ENCODE data around the gene SDHA.
"Not testable (repeated sequence)": the region's sequence is repeated elsewhere in the genome, so short reads cannot be mapped to it uniquely, and the experiment has no call there.

The SDHA gene

DNA sequence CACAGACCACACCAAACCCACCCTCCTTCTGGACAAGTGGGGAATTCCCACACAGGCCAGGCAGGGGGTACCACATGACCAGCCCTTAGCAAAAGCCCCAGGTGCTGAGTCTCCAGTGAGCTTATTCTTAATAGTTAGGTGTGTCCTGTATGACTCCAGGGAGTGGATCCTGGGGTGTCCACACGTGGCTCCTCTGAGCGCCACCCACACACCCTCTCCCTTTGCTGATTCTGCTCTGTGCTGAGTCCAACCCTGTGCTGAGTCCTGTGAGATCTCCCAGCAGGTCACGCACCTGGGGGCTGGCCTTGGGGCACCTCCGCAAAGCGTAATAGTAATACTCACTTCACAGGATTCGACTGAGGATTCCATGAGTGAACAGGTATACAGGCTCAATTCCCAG lies 14.1 kb upstream of the SDHA start:
- Histone ChIP-seq H3K9me3 (replicated peaks in 1 of 11) (no peaks in the 10 kb centered on the region), H4K20me1 (peaks cover 12 to 76% (median 42%) of the 10 kb centered on the region in 11 experiments; a peak in 17 of 22 replicates), H3K9ac (no peak overlapping the region), H3K4me3 (no peak overlapping the region), H3K36me3 (peaks cover 31 to 52% (median 43%) of the 10 kb centered on the region in 11 experiments), H3K27me3 (no peaks in the 10 kb centered on the region), H3K4me2 (no peak overlapping the region), H3K27ac (peak overlapping the region in 1 of 11 experiments; percentile 12; a peak in 1 of 22 replicates), H3K4me1 (peaks cover 23 to 69% (median 58%) of the 10 kb centered on the region in 10 experiments)
- no peak for TF ChIP-seq Cebpa-rat (IDR thresholded peaks at IDR 0.05)

- Histone ChIP-seq H3K9me3 (replicated peaks in 1 of 11) (no peaks in the 10 kb centered on the region), H3K4me1 (peaks cover 23 to 65% (median 57%) of the 10 kb centered on the region in 10 experiments), H3K36me3 (peaks cover 31 to 51% (median 43%) of the 10 kb centered on the region in 11 experiments), H3K4me3 (no peak overlapping the region), H3K4me2 (no peak overlapping the region), H4K20me1 (peaks cover 12 to 78% (median 41%) of the 10 kb centered on the region in 11 experiments; a peak in 17 of 22 replicates), H3K27me3 (no peaks in the 10 kb centered on the region), H3K27ac (no peak overlapping the region), H3K9ac (no peak overlapping the region)
- no peak for TF ChIP-seq Cebpa-rat (IDR thresholded peaks at IDR 0.05)
Measured at GRCh38 chr5:204462-204861, 13.7 kb upstream of the SDHA start.

GRCh38 chr5:204966-205670 lies 13.0 kb upstream of the SDHA start:
- no peak for TF ChIP-seq Cebpa-rat (IDR thresholded peaks at IDR 0.05)
- Histone ChIP-seq H3K4me1 (peaks cover 23 to 65% (median 54%) of the 10 kb centered on the region in 10 experiments), H3K27ac (no peak overlapping the region), H3K4me3 (no peak overlapping the region), H3K27me3 (no peaks in the 10 kb centered on the region), H3K36me3 (peaks cover 31 to 51% (median 43%) of the 10 kb centered on the region in 11 experiments), H4K20me1 (peaks cover 16 to 78% (median 35%) of the 10 kb centered on the region in 11 experiments; a peak in 17 of 22 replicates), H3K4me2 (no peak overlapping the region), H3K9ac (no peak overlapping the region), H3K9me3 (replicated peaks in 1 of 11) (no peaks in the 10 kb centered on the region)

DNA sequence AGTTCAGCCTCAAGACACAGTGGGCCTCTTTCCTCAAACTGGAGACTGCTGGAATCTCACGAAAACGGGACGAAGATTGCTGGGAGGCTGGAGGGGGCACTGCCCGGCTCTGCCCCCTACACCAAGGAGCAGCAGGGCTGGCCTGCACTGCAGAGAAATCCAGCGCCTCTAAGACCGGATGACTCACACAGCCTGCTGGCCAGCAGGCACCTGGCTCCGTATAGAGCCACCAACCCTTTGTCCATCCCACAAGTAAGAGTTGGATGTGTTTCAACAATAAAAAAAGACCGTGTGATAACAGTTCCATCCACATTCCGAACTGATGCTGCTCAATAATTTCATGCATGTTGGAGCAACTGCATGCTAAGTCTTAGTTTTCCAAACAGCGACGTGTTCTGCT lies 11.7 kb upstream of the SDHA start:
- Histone ChIP-seq H3K4me1 (peaks cover 22 to 55% (median 42%) of the 10 kb centered on the region in 10 experiments), H3K4me2 (peak overlapping the region in 9 of 11 experiments; percentile 60 to 82 (median 76); a peak in 16 of 22 replicates), H3K27ac (peak overlapping the region in 4 of 11 experiments; percentile 5 to 54 (median 40); a peak in 5 of 22 replicates), H3K9me3 (replicated peaks in 1 of 11) (no peaks in the 10 kb centered on the region), H4K20me1 (peaks cover 16 to 70% (median 32%) of the 10 kb centered on the region in 11 experiments; a peak in 17 of 22 replicates), H3K4me3 (no peak overlapping the region), H3K36me3 (peaks cover 31 to 51% (median 43%) of the 10 kb centered on the region in 11 experiments), H3K27me3 (no peaks in the 10 kb centered on the region), H3K9ac (0 out of 22 replicates have a peak overlapping the region, but pooled peaks of 2 of the 11 experiments have one; percentile 12 to 28)
- no peak for TF ChIP-seq Cebpa-rat (IDR thresholded peaks at IDR 0.05)

DNA sequence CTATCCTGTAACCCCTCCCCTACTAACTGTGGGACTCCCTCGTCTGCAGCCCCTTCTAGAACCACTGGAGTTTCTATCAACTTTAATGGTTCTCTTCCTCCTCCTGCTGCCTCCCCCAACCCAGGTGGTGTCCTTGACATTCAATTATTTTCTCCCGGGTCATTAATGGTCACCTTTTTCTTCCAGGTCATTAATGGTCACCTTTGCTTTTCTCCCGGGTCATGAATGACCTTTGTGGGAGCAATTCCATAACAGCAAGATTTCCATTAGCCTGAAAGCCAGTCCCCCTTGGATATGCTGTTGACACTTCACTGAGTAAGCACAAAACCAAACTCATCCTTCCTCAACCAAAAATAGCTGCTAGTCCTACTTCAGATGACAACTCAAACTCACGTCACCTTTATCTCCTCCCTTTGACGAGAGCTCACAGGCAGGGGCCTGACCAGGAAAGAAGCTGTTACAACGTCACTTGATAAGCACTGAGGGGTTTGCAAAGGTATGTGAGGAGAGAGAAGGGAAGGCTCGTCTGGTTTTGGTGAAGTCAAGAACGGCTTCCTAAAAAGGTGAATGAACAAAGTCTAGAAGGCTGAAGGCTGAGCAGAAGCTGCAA lies 11.1 kb upstream of the SDHA start:
- Histone ChIP-seq H3K27me3 (no peaks in the 10 kb centered on the region), H3K9ac (peak overlapping the region in 4 of 11 experiments; percentile 3 to 29 (median 22); a peak in 7 of 22 replicates), H3K4me1 (peaks cover 15 to 49% (median 36%) of the 10 kb centered on the region in 10 experiments), H4K20me1 (peaks cover 15 to 63% (median 29%) of the 10 kb centered on the region in 11 experiments; a peak in 16 of 22 replicates), H3K4me3 (0 out of 20 replicates have a peak overlapping the region, but pooled peaks of 1 of the 10 experiments have one; percentile 15), H3K36me3 (peaks cover 31 to 51% (median 43%) of the 10 kb centered on the region in 11 experiments), H3K27ac (peak overlapping the region in 6 of 11 experiments; percentile 5 to 54 (median 26); a peak in 8 of 22 replicates), H3K9me3 (replicated peaks in 1 of 11) (no peaks in the 10 kb centered on the region), H3K4me2 (peak overlapping the region; percentile 60 to 82 (median 74))
- TF ChIP-seq Cebpa-rat (IDR thresholded peaks at IDR 0.05): no peak

- H3K27ac ChIP-seq: peak overlapping the region in 4 of 11 experiments; percentile 9 to 54 (median 37); a peak in 5 of 22 replicates
- H3K9me3 ChIP-seq (replicated peaks in 1 of 11): no peaks in the 10 kb centered on the region
- no peak for TF ChIP-seq Cebpa-rat (IDR thresholded peaks at IDR 0.05)
- peak overlapping the region in 4 of 11 experiments; percentile 3 to 29 (median 22); a peak in 6 of 22 replicates for H3K9ac ChIP-seq
- peaks cover 31 to 50% (median 42%) of the 10 kb centered on the region in 11 experiments for H3K36me3 ChIP-seq
- H4K20me1 ChIP-seq: peaks cover 15 to 60% (median 29%) of the 10 kb centered on the region in 11 experiments; a peak in 15 of 22 replicates
- H3K4me2 ChIP-seq: peak overlapping the region; percentile 60 to 82 (median 74)
- H3K4me1 ChIP-seq: peaks cover 15 to 43% (median 31%) of the 10 kb centered on the region in 10 experiments
- H3K27me3 ChIP-seq: no peaks in the 10 kb centered on the region
- no peak overlapping the region for H3K4me3 ChIP-seq
Measured at GRCh38 chr5:207599-207998, 10.5 kb upstream of the SDHA start.

- Histone ChIP-seq H3K9me3 (replicated peaks in 1 of 11) (peaks cover 0 to 2% (median 0%) of the 10 kb centered on the region in 11 experiments; a peak in 3 of 22 replicates), H3K9ac (no peak overlapping the region), H3K4me3 (no peak overlapping the region), H3K27ac (peak overlapping the region in 2 of 11 experiments; percentile 37 to 54; a peak in 3 of 22 replicates), H3K27me3 (no peaks in the 10 kb centered on the region), H4K20me1 (peaks cover 18 to 66% (median 32%) of the 10 kb centered on the region in 11 experiments; a peak in 15 of 22 replicates), H3K36me3 (peaks cover 30 to 48% (median 36%) of the 10 kb centered on the region in 11 experiments), H3K4me1 (peaks cover 15 to 46% (median 34%) of the 10 kb centered on the region in 10 experiments), H3K4me2 (peak overlapping the region in 8 of 11 experiments; percentile 64 to 82 (median 76); a peak in 13 of 22 replicates)
- TF ChIP-seq Cebpa-rat (IDR thresholded peaks at IDR 0.05): no peak
Measured at GRCh38 chr5:208449-209114, 9.5 kb upstream of the SDHA start.

GRCh38 chr5:213803-214395 lies 4.2 kb upstream of the SDHA start:
- peak overlapping the region in 8 of 11 experiments; percentile 28 to 85 (median 74); a peak in 15 of 22 replicates for H3K27ac ChIP-seq
- no peak for TF ChIP-seq Cebpa-rat (IDR thresholded peaks at IDR 0.05)
- H3K9ac ChIP-seq: peak overlapping the region in 8 of 11 experiments; percentile 26 to 77 (median 64); a peak in 13 of 22 replicates
- peaks cover 0 to 15% (median 6%) of the 10 kb centered on the region in 11 experiments; a peak in 14 of 22 replicates for H3K36me3 ChIP-seq
- no peaks in the 10 kb centered on the region for H3K27me3 ChIP-seq
- H3K9me3 ChIP-seq (replicated peaks in 1 of 11): peaks cover 0 to 5% (median 0%) of the 10 kb centered on the region in 11 experiments; a peak in 3 of 22 replicates
- peak overlapping the region in 6 of 10 experiments; percentile 16 to 46 (median 32); a peak in 8 of 20 replicates for H3K4me3 ChIP-seq
- H4K20me1 ChIP-seq: peaks cover 12 to 47% (median 21%) of the 10 kb centered on the region in 11 experiments; a peak in 17 of 22 replicates
- H3K4me1 ChIP-seq: peaks cover 28 to 52% (median 43%) of the 10 kb centered on the region in 10 experiments
- peak overlapping the region; percentile 49 to 92 (median 85) for H3K4me2 ChIP-seq

- not testable (repeated sequence) for H3K9me3 ChIP-seq (replicated peaks in 1 of 11); H3K27me3 ChIP-seq
- Histone ChIP-seq H3K4me2 (peak overlapping the region; percentile 49 to 92 (median 85)), H3K9ac (peak overlapping the region in 6 of 11 experiments; percentile 51 to 72 (median 65); a peak in 6 of 22 replicates), H3K4me3 (peak overlapping the region in 1 of 10 experiments; percentile 31; a peak in 1 of 20 replicates), H3K27ac (peak overlapping the region in 8 of 11 experiments; percentile 28 to 85 (median 74); a peak in 13 of 22 replicates), H3K4me1 (peaks cover 32 to 44% (median 40%) of the 10 kb centered on the region in 10 experiments), H4K20me1 (peaks cover 21 to 51% (median 31%) of the 10 kb centered on the region in 11 experiments; a peak in 20 of 22 replicates), H3K36me3 (peaks cover 0 to 15% (median 6%) of the 10 kb centered on the region in 11 experiments; a peak in 13 of 22 replicates)
Measured at GRCh38 chr5:215256-215655, 2.9 kb upstream of the SDHA start.

- H3K9ac ChIP-seq: peak overlapping the region in 2 of 11 experiments; percentile 44 to 49; a peak in 4 of 22 replicates
- H4K20me1 ChIP-seq: peaks cover 27 to 56% (median 39%) of the 10 kb centered on the region in 11 experiments
- H3K36me3 ChIP-seq: peaks cover 0 to 15% (median 6%) of the 10 kb centered on the region in 11 experiments; a peak in 13 of 22 replicates
Measured at GRCh38 chr5:216076-216475, 2.0 kb upstream of the SDHA start.

More at GRCh38 chr5:216076-216475, 2.0 kb upstream of the SDHA start:
- Histone ChIP-seq H3K4me2 (peak overlapping the region; percentile 49 to 92 (median 85)), H3K27ac (peak overlapping the region in 3 of 11 experiments; percentile 18 to 84 (median 83); a peak in 5 of 22 replicates), H3K4me1 (peaks cover 40 to 51% (median 47%) of the 10 kb centered on the region in 10 experiments)
- H3K4me3 ChIP-seq; H3K27me3 ChIP-seq; H3K9me3 ChIP-seq (replicated peaks in 1 of 11): not testable (repeated sequence)
